Measurements from ENCODE around the gene NOC2L.

The NOC2L gene

GRCh38 chr1:941015-941587 is 18.0 kb downstream of the NOC2L start:
- no peak overlapping the region for H3K9ac ChIP-seq (ENCODE audit: low read length)
- H3K36me3 ChIP-seq (ENCODE audit: control insufficient read depth, insufficient read depth, low read length): no peaks in the 10 kb centered on the region
- no peaks in the 10 kb centered on the region for H3K9me3 ChIP-seq (ENCODE audit: control insufficient read depth, low read length)
- H3K4me3 ChIP-seq (ENCODE audit: low read length): no peak overlapping the region
- H3K4me1 ChIP-seq (ENCODE audit: control insufficient read depth, insufficient read depth, low read length): peaks cover 36% of the 10 kb centered on the region
- peaks cover 59% of the 10 kb centered on the region for H3K27me3 ChIP-seq (ENCODE audit: control insufficient read depth, insufficient read depth, low read length)

DNA sequence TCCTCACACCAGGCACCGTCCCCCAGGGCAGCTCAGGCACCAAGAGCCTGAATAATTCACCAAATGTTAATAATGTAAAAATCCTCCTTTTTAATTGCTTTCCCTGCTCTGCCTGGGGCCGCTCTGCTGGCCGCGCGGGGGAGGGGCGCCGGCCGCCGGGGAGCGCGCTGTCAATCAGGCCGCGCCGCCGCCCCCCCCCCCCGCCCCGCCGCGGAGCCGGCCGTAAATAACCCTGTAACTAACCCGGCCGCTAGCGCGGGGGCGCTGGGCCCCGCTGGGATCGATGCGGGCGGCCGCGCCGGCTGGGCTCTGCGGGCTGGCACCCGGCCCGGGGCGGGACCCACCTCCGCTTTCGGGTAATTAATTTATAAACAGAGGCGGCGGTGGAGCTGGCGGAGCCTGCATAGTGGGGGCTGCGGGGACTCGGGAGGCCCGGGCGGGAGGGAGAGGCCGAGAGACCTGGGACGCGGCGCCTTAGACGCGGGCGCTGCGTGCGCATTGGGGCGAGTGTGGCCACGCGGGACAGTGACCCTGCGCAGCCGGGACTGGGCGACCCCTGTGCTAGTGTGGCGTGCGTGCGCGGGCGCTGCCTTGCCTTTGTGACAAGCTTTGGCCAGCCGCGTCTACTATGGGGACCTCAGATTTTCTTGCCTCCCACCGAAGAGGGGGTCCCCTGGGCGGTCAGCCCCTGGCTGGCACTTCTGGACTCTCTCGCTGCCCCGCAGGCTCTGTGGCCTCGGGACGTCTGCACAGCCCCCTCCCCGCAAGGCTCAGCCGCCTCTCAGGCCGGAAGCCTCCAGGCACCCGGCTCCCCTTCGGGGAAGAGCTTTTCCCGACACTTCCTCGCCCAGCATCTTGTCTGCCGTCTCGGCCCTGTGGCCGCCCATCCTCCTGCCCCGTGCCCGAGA is 18.7 kb downstream of the NOC2L start:
- Histone ChIP-seq H3K4me3 (ENCODE audit: low read length) (no peak overlapping the region), H3K4me1 (ENCODE audit: control insufficient read depth, insufficient read depth, low read length) (peaks cover 41% of the 10 kb centered on the region), H3K9ac (ENCODE audit: low read length) (no peak overlapping the region), H3K27me3 (ENCODE audit: control insufficient read depth, insufficient read depth, low read length) (peaks cover 66% of the 10 kb centered on the region), H3K9me3 (ENCODE audit: control insufficient read depth, low read length) (no peaks in the 10 kb centered on the region), H3K36me3 (ENCODE audit: control insufficient read depth, insufficient read depth, low read length) (no peaks in the 10 kb centered on the region)

DNA sequence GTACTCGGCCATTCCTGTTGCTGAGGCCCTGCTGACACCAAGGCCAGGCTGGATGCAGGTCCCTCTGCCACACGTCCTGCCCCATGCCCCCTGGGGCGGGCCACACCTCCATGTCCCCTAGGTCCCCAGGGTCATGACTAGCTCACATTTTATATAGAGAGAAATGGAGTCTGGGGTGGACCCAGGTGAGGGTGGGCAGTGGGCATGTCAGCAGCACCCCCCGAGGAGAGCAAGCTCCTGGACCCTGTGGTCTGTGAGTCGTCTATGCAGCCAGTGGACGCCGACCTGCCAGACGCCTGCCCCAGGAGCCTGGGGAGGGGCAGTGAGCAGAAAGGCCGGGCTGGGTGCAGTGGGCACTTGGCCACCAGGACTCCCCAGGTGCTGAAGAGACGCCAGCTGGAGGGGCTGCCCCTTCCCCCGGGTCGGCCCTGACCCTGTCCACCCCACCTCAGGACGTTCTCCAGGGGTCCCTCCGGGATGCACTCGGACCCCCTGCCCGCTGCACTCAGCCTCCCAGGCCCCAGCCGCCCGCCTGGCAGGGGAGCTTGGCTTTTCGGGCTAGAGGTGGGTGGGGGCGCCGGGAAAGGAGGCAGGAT is 19.4 kb downstream of the NOC2L start:
- Histone ChIP-seq H3K27me3 (ENCODE audit: control insufficient read depth, insufficient read depth, low read length) (peaks cover 72% of the 10 kb centered on the region), H3K4me3 (ENCODE audit: low read length) (no peak overlapping the region)

DNA sequence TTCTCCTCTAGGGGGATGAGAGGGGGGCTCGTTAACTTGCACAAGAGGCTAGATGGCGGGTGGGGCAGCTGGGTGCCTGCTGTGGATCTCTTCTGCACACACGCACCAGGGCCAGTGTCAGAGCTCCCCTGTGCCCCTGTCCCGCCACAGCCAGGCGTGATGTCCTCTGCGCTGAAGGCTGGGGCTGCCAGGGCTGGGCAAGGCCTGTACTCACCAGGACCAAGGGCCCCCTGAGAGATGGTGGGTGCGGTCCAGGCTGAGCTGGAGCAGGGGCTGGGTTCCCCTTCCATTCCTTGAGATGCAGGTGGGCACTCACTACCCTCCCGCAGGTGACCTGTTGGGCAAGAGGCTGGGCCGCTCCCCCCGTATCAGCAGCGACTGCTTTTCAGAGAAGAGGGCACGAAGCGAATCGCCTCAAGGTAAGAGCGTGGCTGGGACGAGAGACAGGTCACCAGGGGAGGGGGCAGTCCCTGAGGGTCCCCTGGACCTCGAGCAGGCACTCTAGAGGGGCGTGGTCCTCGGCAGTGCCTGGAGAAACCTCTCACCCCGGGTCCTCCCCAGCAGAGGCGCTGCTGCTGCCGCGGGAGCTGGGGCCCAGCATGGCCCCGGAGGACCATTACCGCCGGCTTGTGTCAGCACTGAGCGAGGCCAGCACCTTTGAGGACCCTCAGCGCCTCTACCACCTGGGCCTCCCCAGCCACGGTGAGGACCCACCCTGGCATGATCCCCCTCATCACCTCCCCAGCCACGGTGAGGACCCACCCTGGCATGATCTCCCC is 20.2 kb downstream of the NOC2L start:
- H3K4me3 ChIP-seq (ENCODE audit: low read length): no peak overlapping the region
- no peak overlapping the region for H3K9ac ChIP-seq (ENCODE audit: low read length)
- peaks cover 47% of the 10 kb centered on the region for H3K4me1 ChIP-seq (ENCODE audit: control insufficient read depth, insufficient read depth, low read length)
- H3K27me3 ChIP-seq (ENCODE audit: control insufficient read depth, insufficient read depth, low read length): peaks cover 72% of the 10 kb centered on the region
- no peaks in the 10 kb centered on the region for H3K9me3 ChIP-seq (ENCODE audit: control insufficient read depth, low read length)
- H3K36me3 ChIP-seq (ENCODE audit: control insufficient read depth, insufficient read depth, low read length): no peaks in the 10 kb centered on the region

More for the DNA sequence above, 19.4 kb downstream of the NOC2L start:
- no peak overlapping the region for H3K9ac ChIP-seq (ENCODE audit: low read length)
- peaks cover 47% of the 10 kb centered on the region for H3K4me1 ChIP-seq (ENCODE audit: control insufficient read depth, insufficient read depth, low read length)
- no peaks in the 10 kb centered on the region for H3K36me3 ChIP-seq (ENCODE audit: control insufficient read depth, insufficient read depth, low read length)
- no peaks in the 10 kb centered on the region for H3K9me3 ChIP-seq (ENCODE audit: control insufficient read depth, low read length)

- no peaks in the 10 kb centered on the region for H3K9me3 ChIP-seq (ENCODE audit: control insufficient read depth, low read length)
- no peak overlapping the region for H3K4me3 ChIP-seq (ENCODE audit: low read length)
- H3K36me3 ChIP-seq (ENCODE audit: control insufficient read depth, insufficient read depth, low read length): no peaks in the 10 kb centered on the region
- no peak overlapping the region for H3K9ac ChIP-seq (ENCODE audit: low read length)
- H3K4me1 ChIP-seq (ENCODE audit: control insufficient read depth, insufficient read depth, low read length): peaks cover 49% of the 10 kb centered on the region
- H3K27me3 ChIP-seq (ENCODE audit: control insufficient read depth, insufficient read depth, low read length): peaks cover 76% of the 10 kb centered on the region
Observed at GRCh38 chr1:938088-938683, 20.9 kb downstream of the NOC2L start.

GRCh38 chr1:937521-937920 is 21.5 kb downstream of the NOC2L start:
- H3K9me3 ChIP-seq (ENCODE audit: control insufficient read depth, low read length): no peaks in the 10 kb centered on the region
- H3K4me3 ChIP-seq (ENCODE audit: low read length): no peak overlapping the region
- H3K9ac ChIP-seq (ENCODE audit: low read length): no peak overlapping the region
- H3K4me1 ChIP-seq (ENCODE audit: control insufficient read depth, insufficient read depth, low read length): peaks cover 49% of the 10 kb centered on the region
- H3K36me3 ChIP-seq (ENCODE audit: control insufficient read depth, insufficient read depth, low read length): no peaks in the 10 kb centered on the region
- H3K27me3 ChIP-seq (ENCODE audit: control insufficient read depth, insufficient read depth, low read length): peaks cover 76% of the 10 kb centered on the region

- no peak overlapping the region for H3K4me3 ChIP-seq (ENCODE audit: low read length)
- H3K27me3 ChIP-seq (ENCODE audit: control insufficient read depth, insufficient read depth, low read length): peaks cover 73% of the 10 kb centered on the region
- no peak overlapping the region for H3K9ac ChIP-seq (ENCODE audit: low read length)
- no peaks in the 10 kb centered on the region for H3K9me3 ChIP-seq (ENCODE audit: control insufficient read depth, low read length)
- H3K36me3 ChIP-seq (ENCODE audit: control insufficient read depth, insufficient read depth, low read length): no peaks in the 10 kb centered on the region
- peaks cover 49% of the 10 kb centered on the region for H3K4me1 ChIP-seq (ENCODE audit: control insufficient read depth, insufficient read depth, low read length)
Observed at GRCh38 chr1:936348-937264, 22.4 kb downstream of the NOC2L start.

GRCh38 chr1:935751-936231 is 23.3 kb downstream of the NOC2L start:
- H3K4me1 ChIP-seq (ENCODE audit: control insufficient read depth, insufficient read depth, low read length): peaks cover 43% of the 10 kb centered on the region
- H3K4me3 ChIP-seq (ENCODE audit: low read length): no peak overlapping the region
- no peaks in the 10 kb centered on the region for H3K36me3 ChIP-seq (ENCODE audit: control insufficient read depth, insufficient read depth, low read length)
- peaks cover 67% of the 10 kb centered on the region for H3K27me3 ChIP-seq (ENCODE audit: control insufficient read depth, insufficient read depth, low read length)
- H3K9me3 ChIP-seq (ENCODE audit: control insufficient read depth, low read length): no peaks in the 10 kb centered on the region
- no peak overlapping the region for H3K9ac ChIP-seq (ENCODE audit: low read length)

DNA sequence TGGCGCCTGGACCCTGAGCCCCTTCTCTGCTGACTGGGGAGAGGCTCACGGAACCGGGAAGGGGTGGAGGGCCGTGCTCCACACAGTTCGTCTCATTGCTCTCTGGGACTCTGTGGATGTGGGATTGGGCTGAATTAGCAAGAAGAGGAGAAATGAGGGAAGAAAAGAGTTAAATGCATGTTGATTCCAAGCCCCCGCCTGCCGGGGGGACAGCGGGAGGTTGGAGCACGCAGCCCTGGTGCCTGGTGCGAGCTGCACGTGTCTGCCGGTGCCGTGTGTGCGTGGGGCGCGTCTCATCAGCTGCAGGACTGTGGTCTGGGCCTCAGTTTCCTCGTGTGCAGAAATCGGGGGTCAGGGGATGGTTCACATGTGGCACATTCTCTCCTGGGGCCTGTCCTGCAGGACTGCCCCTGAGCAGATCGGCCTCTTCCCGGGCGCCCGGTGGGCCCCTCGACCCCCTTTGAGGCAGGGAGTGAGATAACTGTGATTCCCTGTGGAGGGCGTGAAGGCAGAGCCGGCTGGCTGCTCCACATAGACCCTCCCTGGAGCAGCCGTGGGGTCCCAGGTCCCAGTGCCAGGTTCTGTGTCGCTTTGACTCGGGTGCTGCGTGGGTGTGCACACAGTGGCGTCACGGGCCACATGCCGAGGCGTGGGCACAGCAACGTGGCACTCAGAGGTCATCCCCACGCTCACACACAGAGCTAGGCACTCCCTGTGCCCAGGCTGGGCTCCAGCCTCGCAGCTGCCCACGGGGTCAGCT is 23.9 kb downstream of the NOC2L start:
- peaks cover 62% of the 10 kb centered on the region for H3K27me3 ChIP-seq (ENCODE audit: control insufficient read depth, insufficient read depth, low read length)
- H3K9me3 ChIP-seq (ENCODE audit: control insufficient read depth, low read length): no peaks in the 10 kb centered on the region
- no peak overlapping the region for H3K9ac ChIP-seq (ENCODE audit: low read length)
- H3K4me3 ChIP-seq (ENCODE audit: low read length): no peak overlapping the region
- H3K36me3 ChIP-seq (ENCODE audit: control insufficient read depth, insufficient read depth, low read length): no peaks in the 10 kb centered on the region
- H3K4me1 ChIP-seq (ENCODE audit: control insufficient read depth, insufficient read depth, low read length): peaks cover 38% of the 10 kb centered on the region

GRCh38 chr1:933603-933940 is 25.5 kb downstream of the NOC2L start:
- Histone ChIP-seq H3K36me3 (ENCODE audit: control insufficient read depth, insufficient read depth, low read length) (no peaks in the 10 kb centered on the region), H3K9ac (ENCODE audit: low read length) (no peak overlapping the region), H3K4me3 (ENCODE audit: low read length) (no peak overlapping the region), H3K4me1 (ENCODE audit: control insufficient read depth, insufficient read depth, low read length) (peaks cover 31% of the 10 kb centered on the region), H3K27me3 (ENCODE audit: control insufficient read depth, insufficient read depth, low read length) (peaks cover 63% of the 10 kb centered on the region), H3K9me3 (ENCODE audit: control insufficient read depth, low read length) (no peaks in the 10 kb centered on the region)

All from mucosa of stomach (tissue), 1 donor.